ENCODE results near the gene GPR142. TPM values are rescaled to one million over a fixed set of nuclear protein-coding genes. Genes with fewer than 3 reads are reported as not detected.

GPR142 gene
- polyA plus RNA-seq, 1 donor (not counting 4 experiments of a cell fraction or from before 2014, with no cell fraction given) = not detected

- no peaks in the 10 kb centered on the region for H3K9me1 ChIP-seq (ENCODE audit: control insufficient read depth, extremely low read depth, insufficient read depth, low read length)
- no peaks in the 10 kb centered on the region for H3K9me3 ChIP-seq (ENCODE audit: control insufficient read depth, low read depth, low read length)
- no peak overlapping the region for H3K27ac ChIP-seq (ENCODE audit: control insufficient read depth, insufficient read depth, low read length)
- no peak overlapping the region for H3K9ac ChIP-seq (ENCODE audit: control insufficient read depth, extremely low read depth, insufficient read depth, low read length)
- no peak overlapping the region for H3K4me3 ChIP-seq (ENCODE audit: control insufficient read depth in 2 of 3, extremely low read depth in 1 of 3, insufficient read depth in 2 of 3, low read depth in 1 of 3, low read length in 3 of 3)
- no peak for TF ChIP-seq CTCF (optimal IDR thresholded peaks at IDR 0.05 in 1 of 3, IDR thresholded peaks at IDR 0.05 in 1 of 3, conservative IDR thresholded peaks at IDR 0.05 in 1 of 3; ENCODE audit: extremely low read depth in 1 of 3, insufficient read depth in 2 of 3, low read length in 3 of 3)
- TF ChIP-seq EZH2 (IDR thresholded peaks at IDR 0.05; ENCODE audit: low read length) = no peak
- H3K36me3 ChIP-seq (ENCODE audit: control insufficient read depth in 2 of 2, extremely low read depth in 1 of 2, insufficient read depth in 2 of 2, low read length in 2 of 2) = no peaks in the 10 kb centered on the region
- H3K4me2 ChIP-seq (ENCODE audit: control insufficient read depth, extremely low read depth, insufficient read depth, low read depth, low read length) = no peak overlapping the region
- no peak for DNase-seq (ENCODE audit: low read depth, low spot score)
- dilution Hi-C loops (cut with MboI; ENCODE audit: extremely low pct_ligation_motif_present, low sequenced_read_pairs) = no loop called here
- H4K20me1 ChIP-seq (ENCODE audit: control insufficient read depth, extremely low read depth, insufficient read depth, low read length) = no peaks in the 10 kb centered on the region
- no peaks in the 10 kb centered on the region for H3K79me2 ChIP-seq (ENCODE audit: control insufficient read depth, insufficient read depth, low read length)
- peaks cover 13% of the 10 kb centered on the region for H3K4me1 ChIP-seq (ENCODE audit: control insufficient read depth, extremely low read depth, insufficient read depth, low read length)
- FAIRE-seq = no peak
- no peak overlapping the region for H2AFZ ChIP-seq (ENCODE audit: control insufficient read depth, low read length)
- peaks cover 20% of the 10 kb centered on the region for H3K27me3 ChIP-seq (ENCODE audit: control insufficient read depth, extremely low read depth, insufficient read depth, low read length)
Measured at GRCh38 chr17:74347646-74348045, 19.7 kb upstream of the GPR142 start.

GRCh38 chr17:74349120-74349519 lies 18.2 kb upstream of the GPR142 start:
- H3K27me3 ChIP-seq (ENCODE audit: control insufficient read depth, extremely low read depth, insufficient read depth, low read length) = peaks cover 33% of the 10 kb centered on the region
- peaks cover 13% of the 10 kb centered on the region for H3K4me1 ChIP-seq (ENCODE audit: control insufficient read depth, extremely low read depth, insufficient read depth, low read length)
- FAIRE-seq = no peak
- TF ChIP-seq CTCF (optimal IDR thresholded peaks at IDR 0.05 in 1 of 3, IDR thresholded peaks at IDR 0.05 in 1 of 3, conservative IDR thresholded peaks at IDR 0.05 in 1 of 3; ENCODE audit: extremely low read depth in 1 of 3, insufficient read depth in 2 of 3, low read length in 3 of 3) = no peak
- TF ChIP-seq EZH2 (IDR thresholded peaks at IDR 0.05; ENCODE audit: low read length) = no peak
- no peaks in the 10 kb centered on the region for H3K36me3 ChIP-seq (ENCODE audit: control insufficient read depth in 2 of 2, extremely low read depth in 1 of 2, insufficient read depth in 2 of 2, low read length in 2 of 2)
- no peaks in the 10 kb centered on the region for H3K9me3 ChIP-seq (ENCODE audit: control insufficient read depth, low read depth, low read length)
- H3K27ac ChIP-seq (ENCODE audit: control insufficient read depth, insufficient read depth, low read length) = no peak overlapping the region
- H3K4me2 ChIP-seq (ENCODE audit: control insufficient read depth, extremely low read depth, insufficient read depth, low read depth, low read length) = no peak overlapping the region
- no peak overlapping the region for H2AFZ ChIP-seq (ENCODE audit: control insufficient read depth, low read length)
- H4K20me1 ChIP-seq (ENCODE audit: control insufficient read depth, extremely low read depth, insufficient read depth, low read length) = no peaks in the 10 kb centered on the region
- H3K9ac ChIP-seq (ENCODE audit: control insufficient read depth, extremely low read depth, insufficient read depth, low read length) = no peak overlapping the region
- dilution Hi-C loops (cut with MboI; ENCODE audit: extremely low pct_ligation_motif_present, low sequenced_read_pairs) = no loop called here
- no peak overlapping the region for H3K4me3 ChIP-seq (ENCODE audit: control insufficient read depth in 2 of 3, extremely low read depth in 1 of 3, insufficient read depth in 2 of 3, low read depth in 1 of 3, low read length in 3 of 3)
- DNase-seq (ENCODE audit: low read depth, low spot score) = no peak
- H3K9me1 ChIP-seq (ENCODE audit: control insufficient read depth, extremely low read depth, insufficient read depth, low read length) = no peaks in the 10 kb centered on the region
- H3K79me2 ChIP-seq (ENCODE audit: control insufficient read depth, insufficient read depth, low read length) = no peaks in the 10 kb centered on the region

All from keratinocyte (primary cell).